NCI-H187 treated with DMSO at 0.1 percent for 48 hours (cell line): ENCODE data around the gene NEK1.

Source experiments
- DNase-seq: peaks from one replicate; lab custom pipeline; 2025; lab: John Stamatoyannopoulos, UW

The NEK1 gene

GRCh38 chr4:169362607-169363006, 249.8 kb downstream of the NEK1 start:
- DNase-seq = no peak

DNA sequence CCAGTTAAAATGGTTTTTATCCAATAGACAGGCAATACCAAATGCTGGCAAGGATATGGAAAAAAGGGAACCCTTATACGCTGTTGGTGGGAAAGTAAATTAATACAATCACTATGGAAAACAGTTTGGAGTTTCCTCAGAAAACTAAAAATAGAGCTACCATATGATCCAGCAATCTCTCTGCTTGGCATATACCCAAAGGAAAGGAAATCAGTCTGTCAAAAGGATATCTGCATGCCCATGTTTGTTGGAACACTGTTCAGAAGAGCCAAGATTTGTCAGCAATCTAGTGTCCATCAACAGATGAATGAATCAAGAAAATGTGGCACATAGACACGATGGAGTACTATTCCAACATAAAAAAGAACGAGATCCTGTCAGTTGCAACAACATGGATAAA, 250.6 kb downstream of the NEK1 start:
- no peak for DNase-seq

- no peak for DNase-seq
Measured at GRCh38 chr4:169359961-169360360, 252.4 kb downstream of the NEK1 start.

- no peak for DNase-seq
Measured at GRCh38 chr4:169352360-169352759, 260.0 kb downstream of the NEK1 start.

- no peak for DNase-seq
Measured at GRCh38 chr4:169351872-169352271, 260.5 kb downstream of the NEK1 start.

- DNase-seq = no peak
Measured at GRCh38 chr4:169348541-169348940, 263.8 kb downstream of the NEK1 start.

- DNase-seq = no peak
Measured at GRCh38 chr4:169346840-169347239, 265.5 kb downstream of the NEK1 start.

- no peak for DNase-seq
Measured at GRCh38 chr4:169345316-169345721, 267.1 kb downstream of the NEK1 start.
